Activated CD8-positive, alpha-beta memory T cell treated with anti-CD3 and anti-CD28 coated beads, Interleukin-2, amount 50 U/mL, for 1 hour (primary cell): ENCODE results near the gene COL19A1.

Experiments
- DNase-seq: peaks from one replicate; pipeline ENCODE4 v3.0.0-alpha.2; 2020; ENCODE audit errors: extremely low read depth

Gene COL19A1

GRCh38 chr6:70168681-70169377 lies 302.5 kb downstream of the COL19A1 start:
- no peak for DNase-seq

DNA sequence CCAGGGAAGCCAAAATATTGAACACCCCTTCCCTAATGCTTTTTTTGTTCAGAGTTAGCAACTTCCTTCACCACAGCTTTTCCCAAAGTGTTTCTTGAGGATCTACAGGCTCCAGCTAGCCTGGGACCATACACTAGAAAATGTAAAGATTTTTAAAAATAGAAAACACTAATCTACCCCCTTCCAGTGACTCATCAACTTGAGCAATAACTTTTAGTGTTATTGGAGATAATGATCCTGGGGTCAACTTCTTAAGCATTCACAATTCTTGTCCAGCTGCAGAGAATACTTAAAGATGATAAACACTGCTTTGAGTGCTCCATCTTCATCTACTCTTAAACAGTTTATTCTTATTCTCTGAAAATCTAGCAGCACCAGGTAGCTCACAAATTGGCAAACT lies 304.9 kb downstream of the COL19A1 start:
- no peak for DNase-seq

GRCh38 chr6:70172252-70172651 lies 305.9 kb downstream of the COL19A1 start:
- no peak for DNase-seq

DNA sequence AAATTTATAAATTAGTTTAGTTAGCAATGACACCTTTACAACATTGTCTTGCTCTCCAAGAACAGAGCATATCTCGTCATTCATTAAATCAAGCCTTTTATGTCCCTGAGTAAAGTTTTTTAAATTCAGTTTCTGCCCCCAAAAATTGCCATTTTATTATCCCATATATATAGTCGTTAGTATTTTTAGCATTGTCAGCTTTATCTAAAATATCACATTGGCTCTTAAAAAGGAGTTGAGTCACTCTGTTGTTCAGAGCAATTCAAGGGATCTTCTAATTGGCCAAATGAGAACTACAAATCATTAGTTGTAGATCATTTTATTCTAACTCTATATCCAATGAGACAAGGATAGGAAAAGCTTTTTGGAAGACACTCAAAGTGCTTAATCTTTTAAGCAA lies 309.4 kb downstream of the COL19A1 start:
- DNase-seq, result no peak

DNA sequence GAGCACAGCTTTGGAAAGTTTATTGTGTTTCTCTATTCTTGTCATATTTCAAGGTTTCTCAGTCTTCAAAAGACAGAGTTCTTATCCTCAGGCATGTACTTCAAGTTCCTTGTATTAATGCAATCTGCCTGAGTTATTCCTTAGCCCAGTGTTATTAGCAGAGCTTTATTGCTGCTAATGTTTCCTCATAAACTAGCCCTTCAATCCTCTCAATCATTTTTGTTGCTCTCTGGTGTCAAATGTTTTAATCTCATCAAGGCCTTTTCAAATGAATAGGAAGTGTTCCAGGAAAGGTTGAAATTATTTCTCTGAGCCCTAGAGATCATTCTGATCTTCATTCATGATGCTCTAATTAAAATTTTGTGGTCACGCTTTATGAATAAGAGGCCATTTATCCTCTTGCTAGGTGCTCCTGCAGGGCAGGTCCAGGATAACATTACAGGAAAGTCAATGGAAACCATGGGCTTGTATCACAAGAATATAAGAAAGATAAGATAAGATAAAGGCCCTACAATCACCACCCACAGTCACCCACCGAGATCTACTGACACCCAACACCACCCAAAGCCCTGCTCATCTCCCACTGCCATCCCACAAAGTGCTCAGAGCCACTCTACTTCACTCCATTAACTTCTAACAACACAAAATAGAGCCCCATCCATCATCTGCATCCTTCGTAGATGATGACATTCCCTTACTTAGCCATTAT lies 310.6 kb downstream of the COL19A1 start:
- no peak for DNase-seq

- no peak for DNase-seq
Measured at GRCh38 chr6:70180183-70180900, 314.0 kb downstream of the COL19A1 start.

GRCh38 chr6:70180901-70181599 lies 314.7 kb downstream of the COL19A1 start:
- DNase-seq, result no peak

DNA sequence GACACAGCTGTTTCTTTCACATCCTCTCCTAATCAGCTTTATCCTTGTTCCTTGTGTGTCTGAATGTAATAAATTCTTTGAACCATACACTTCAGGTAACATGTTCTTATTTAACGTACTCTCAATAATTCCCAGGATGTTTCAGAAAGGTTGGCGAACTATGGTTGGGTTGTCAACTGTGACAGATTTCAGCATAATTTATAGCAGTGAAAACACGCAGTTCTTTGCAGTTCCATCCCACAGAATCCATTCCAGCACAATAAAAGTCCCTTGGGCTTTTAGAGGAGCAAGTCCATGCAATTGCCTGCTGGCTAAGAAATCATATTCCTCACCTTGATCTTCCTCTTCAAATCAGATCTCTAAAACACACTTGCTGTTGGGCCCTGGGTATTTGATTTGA lies 317.2 kb downstream of the COL19A1 start:
- no peak for DNase-seq

DNA sequence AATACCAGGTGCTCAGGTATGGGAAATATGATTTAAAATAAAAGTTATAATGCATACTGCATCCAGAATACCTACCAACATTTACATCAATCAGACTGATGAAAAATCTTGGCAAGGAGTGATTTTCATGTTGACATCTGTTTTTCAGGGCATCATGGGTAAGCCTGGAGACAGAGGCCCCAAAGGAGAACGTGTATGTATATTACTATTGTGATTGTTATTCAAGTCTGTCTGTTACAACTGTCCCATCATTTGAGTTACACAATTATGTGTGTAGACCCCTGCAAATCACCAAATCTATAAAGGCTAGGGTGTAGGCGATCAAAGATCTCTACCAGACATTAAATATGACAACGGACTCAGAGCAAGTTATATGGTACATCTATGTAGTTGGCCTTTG lies 318.4 kb downstream of the COL19A1 start:
- DNase-seq, result no peak

- no peak for DNase-seq
Measured at GRCh38 chr6:70186461-70186860, 320.1 kb downstream of the COL19A1 start.

- no peak for DNase-seq
Measured at GRCh38 chr6:70188202-70188601, 321.8 kb downstream of the COL19A1 start.

- no peak for DNase-seq
Measured at GRCh38 chr6:70194421-70194820, 328.1 kb downstream of the COL19A1 start.

DNA sequence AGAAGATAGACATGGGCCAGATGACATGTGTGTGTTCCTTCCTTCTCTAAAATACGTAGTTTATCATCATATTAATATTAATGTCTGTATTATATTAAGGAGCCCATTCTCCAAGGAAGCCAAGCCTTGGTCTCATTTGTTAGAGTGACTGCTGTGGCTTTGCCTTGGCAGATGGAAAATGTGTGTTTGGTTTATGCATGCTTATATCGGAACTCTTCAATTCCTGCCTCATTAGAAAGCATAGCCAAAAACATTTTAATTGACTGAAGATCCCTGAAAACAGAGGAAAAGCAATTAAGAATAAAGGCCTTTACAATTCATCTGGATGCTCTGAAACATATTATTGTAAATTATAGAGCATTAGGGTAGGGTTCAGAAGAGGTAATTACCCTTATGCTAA lies 330.2 kb downstream of the COL19A1 start:
- no peak for DNase-seq

- no peak for DNase-seq
Measured at GRCh38 chr6:70198785-70199184, 332.4 kb downstream of the COL19A1 start.

GRCh38 chr6:70208235-70208790 lies 342.0 kb downstream of the COL19A1 start:
- DNase-seq, result no peak

GRCh38 chr6:70210462-70210861 lies 344.1 kb downstream of the COL19A1 start:
- no peak for DNase-seq

GRCh38 chr6:70215460-70216108 lies 349.2 kb downstream of the COL19A1 start:
- no peak for DNase-seq

DNA sequence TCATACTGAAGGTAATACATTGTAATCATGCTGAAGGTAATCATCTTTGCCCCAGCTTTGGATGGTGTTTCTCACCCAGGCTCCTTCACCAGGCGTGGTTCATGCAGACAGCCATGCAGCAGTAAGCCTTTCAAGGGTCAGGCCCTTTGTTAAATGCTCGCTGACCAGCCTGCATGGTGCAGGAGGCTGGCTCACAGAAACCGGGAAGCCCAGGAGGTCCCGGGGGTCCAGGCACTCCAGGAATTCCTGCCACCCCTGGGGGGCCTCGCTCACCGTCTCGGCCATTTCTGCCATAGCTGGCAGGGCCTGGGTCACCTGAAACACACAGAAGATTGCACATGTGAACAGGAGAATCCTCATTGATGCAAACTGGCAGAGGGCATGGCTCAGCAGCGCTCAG lies 350.4 kb downstream of the COL19A1 start:
- DNase-seq, result no peak

- DNase-seq, result no peak
Measured at GRCh38 chr6:70219943-70220613, 353.7 kb downstream of the COL19A1 start.

DNA sequence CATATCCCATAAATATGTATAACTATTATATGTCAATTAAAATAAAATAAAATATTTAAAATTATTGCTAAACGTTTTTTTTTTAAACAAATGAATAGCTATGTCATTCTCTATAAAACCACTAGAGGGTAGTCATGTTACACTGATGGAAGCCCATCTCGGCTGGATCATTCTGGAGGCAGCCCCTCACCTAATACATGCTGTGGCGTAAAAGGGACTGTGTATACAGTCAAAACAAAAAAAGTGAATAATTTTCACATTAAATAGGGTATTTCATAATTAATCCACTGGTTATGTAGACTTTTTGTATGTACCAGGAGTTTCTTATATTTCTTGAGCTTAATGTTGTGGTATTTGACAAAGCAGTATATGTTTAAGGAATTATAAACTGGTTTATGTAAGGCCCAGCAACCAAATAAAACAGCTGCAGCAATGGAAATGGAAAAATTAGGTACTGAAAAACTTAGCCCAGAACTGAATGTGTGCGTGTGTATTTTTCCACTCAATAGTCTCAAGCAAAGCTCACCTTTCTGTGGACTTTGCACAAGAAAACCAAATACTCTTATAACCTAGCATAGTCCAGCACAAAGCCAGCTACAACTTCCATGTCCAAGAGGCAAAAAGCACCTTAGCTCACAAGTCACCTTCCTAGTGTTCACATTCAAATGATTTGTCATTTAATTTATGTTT lies 354.8 kb downstream of the COL19A1 start:
- no peak for DNase-seq
